ENCODE measurements around the gene KRTDAP.

DNA sequence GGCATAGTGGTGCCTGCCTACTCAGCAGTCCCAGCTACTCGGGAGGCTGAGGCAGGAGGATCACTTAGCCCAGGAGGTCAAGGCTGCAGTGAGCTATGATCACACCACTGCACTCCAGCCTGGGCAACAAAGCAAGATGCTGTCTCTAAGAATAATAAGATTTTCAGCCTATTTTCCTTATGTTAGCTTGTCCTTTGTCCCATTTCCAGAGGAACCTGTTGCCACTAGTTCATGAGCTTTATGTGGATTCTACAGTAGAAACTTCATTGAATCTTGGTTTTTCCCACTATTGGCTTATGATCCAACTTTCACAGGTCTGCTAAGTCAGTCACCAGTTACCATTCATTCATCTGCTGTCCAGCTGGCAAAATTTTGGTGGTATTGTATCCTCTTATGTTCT is 24.0 kb downstream of the KRTDAP start:
- TF ChIP-seq, protein P1, sequence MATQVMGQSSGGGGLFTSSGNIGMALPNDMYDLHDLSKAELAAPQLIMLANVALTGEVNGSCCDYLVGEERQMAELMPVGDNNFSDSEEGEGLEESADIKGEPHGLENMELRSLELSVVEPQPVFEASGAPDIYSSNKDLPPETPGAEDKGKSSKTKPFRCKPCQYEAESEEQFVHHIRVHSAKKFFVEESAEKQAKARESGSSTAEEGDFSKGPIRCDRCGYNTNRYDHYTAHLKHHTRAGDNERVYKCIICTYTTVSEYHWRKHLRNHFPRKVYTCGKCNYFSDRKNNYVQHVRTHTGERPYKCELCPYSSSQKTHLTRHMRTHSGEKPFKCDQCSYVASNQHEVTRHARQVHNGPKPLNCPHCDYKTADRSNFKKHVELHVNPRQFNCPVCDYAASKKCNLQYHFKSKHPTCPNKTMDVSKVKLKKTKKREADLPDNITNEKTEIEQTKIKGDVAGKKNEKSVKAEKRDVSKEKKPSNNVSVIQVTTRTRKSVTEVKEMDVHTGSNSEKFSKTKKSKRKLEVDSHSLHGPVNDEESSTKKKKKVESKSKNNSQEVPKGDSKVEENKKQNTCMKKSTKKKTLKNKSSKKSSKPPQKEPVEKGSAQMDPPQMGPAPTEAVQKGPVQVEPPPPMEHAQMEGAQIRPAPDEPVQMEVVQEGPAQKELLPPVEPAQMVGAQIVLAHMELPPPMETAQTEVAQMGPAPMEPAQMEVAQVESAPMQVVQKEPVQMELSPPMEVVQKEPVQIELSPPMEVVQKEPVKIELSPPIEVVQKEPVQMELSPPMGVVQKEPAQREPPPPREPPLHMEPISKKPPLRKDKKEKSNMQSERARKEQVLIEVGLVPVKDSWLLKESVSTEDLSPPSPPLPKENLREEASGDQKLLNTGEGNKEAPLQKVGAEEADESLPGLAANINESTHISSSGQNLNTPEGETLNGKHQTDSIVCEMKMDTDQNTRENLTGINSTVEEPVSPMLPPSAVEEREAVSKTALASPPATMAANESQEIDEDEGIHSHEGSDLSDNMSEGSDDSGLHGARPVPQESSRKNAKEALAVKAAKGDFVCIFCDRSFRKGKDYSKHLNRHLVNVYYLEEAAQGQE (IDR thresholded peaks at IDR 0.05; ENCODE audit: low read depth), result no peak
- TF ChIP-seq EP300 (IDR thresholded peaks at IDR 0.05; ENCODE audit: borderline replicate concordance) (no peak), EGR1 (IDR thresholded peaks at IDR 0.05) (no peak), YY1 (IDR thresholded peaks at IDR 0.05; ENCODE audit: low read depth) (no peak), CEBPB (IDR thresholded peaks at IDR 0.05) (no peak), TCF12 (IDR thresholded peaks at IDR 0.05; ENCODE audit: low read depth) (no peak), TEAD4 (IDR thresholded peaks at IDR 0.05) (no peak), FOXM1 (IDR thresholded peaks at IDR 0.05; ENCODE audit: borderline replicate concordance, low read depth) (no peak), CREB1 (IDR thresholded peaks at IDR 0.05; ENCODE audit: low read depth) (no peak), NFIC (IDR thresholded peaks at IDR 0.05) (no peak), RAD21 (IDR thresholded peaks at IDR 0.05; ENCODE audit: low read depth) (no peak), TAF1 (IDR thresholded peaks at IDR 0.05; ENCODE audit: low read depth) (no peak), ZBTB7A (IDR thresholded peaks at IDR 0.05; ENCODE audit: low read depth) (no peak)
- TF ChIP-seq, protein P2, sequence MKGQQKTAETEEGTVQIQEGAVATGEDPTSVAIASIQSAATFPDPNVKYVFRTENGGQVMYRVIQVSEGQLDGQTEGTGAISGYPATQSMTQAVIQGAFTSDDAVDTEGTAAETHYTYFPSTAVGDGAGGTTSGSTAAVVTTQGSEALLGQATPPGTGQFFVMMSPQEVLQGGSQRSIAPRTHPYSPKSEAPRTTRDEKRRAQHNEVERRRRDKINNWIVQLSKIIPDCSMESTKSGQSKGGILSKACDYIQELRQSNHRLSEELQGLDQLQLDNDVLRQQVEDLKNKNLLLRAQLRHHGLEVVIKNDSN (IDR thresholded peaks at IDR 0.05), result no peak
